ENCODE measurements around the gene ANKRD49.

- TF ChIP-seq, protein P1, sequence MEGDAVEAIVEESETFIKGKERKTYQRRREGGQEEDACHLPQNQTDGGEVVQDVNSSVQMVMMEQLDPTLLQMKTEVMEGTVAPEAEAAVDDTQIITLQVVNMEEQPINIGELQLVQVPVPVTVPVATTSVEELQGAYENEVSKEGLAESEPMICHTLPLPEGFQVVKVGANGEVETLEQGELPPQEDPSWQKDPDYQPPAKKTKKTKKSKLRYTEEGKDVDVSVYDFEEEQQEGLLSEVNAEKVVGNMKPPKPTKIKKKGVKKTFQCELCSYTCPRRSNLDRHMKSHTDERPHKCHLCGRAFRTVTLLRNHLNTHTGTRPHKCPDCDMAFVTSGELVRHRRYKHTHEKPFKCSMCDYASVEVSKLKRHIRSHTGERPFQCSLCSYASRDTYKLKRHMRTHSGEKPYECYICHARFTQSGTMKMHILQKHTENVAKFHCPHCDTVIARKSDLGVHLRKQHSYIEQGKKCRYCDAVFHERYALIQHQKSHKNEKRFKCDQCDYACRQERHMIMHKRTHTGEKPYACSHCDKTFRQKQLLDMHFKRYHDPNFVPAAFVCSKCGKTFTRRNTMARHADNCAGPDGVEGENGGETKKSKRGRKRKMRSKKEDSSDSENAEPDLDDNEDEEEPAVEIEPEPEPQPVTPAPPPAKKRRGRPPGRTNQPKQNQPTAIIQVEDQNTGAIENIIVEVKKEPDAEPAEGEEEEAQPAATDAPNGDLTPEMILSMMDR (IDR thresholded peaks at IDR 0.05): no peak
- no peak for TF ChIP-seq POLR2A (IDR thresholded peaks at IDR 0.05)
- no peak for TF ChIP-seq EP300 (IDR thresholded peaks at IDR 0.05)
- no peak for TF ChIP-seq POLR2AphosphoS5 (IDR thresholded peaks at IDR 0.05)
Observed at GRCh38 chr11:94526645-94527438, 33.1 kb downstream of the ANKRD49 start.
